HG02938 (cell line): Measurements from ENCODE around the gene SOHLH2.

Experiments used
- ATAC-seq: cut with Tn5 transposase; IDR thresholded peaks from one replicate; pipeline ENCODE4 v1.9.1; 2021; ENCODE audit warnings: mild to moderate bottlenecking, moderate library complexity; ENCODE audit not compliant: unreplicated experiment

SOHLH2 gene, protein sequence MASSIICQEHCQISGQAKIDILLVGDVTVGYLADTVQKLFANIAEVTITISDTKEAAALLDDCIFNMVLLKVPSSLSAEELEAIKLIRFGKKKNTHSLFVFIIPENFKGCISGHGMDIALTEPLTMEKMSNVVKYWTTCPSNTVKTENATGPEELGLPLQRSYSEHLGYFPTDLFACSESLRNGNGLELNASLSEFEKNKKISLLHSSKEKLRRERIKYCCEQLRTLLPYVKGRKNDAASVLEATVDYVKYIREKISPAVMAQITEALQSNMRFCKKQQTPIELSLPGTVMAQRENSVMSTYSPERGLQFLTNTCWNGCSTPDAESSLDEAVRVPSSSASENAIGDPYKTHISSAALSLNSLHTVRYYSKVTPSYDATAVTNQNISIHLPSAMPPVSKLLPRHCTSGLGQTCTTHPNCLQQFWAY

DNA sequence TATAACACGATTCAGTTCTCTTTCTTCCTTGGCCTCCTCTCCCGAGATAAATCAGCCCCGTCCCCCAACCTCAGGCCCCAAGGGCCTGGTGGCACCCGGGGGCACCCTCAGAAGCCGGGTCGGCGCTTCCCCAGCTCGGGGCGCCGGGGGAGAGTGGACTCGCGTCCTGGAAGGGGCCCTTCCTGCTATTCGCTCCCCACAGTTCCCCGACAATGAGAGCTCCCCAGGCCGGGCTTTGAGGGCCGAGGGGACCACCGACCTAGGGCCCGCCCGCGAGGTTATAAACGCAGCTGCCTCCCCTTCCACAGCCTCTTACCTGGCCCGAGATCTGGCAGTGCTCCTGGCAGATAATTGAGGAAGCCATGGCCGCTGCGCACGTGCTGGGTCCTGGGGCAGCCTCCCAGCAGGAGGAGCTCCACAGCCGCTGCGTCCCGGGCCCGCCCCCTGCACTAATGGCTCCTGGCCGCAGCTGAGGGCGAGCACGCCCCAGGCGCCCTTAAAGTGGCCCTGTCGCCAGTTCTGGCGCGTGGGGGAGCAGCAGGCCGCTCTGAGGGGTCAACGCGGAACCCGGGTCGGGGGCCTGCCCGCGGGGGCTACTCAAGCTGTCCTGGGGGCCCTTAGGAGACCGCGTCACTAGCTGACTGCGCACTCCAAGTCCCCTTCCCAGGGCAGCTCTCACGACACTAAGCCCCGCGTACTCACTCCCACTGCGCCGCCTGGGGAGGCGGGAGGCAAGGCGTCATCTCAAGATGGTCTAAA, at the start of gene SOHLH2:
TSS of gene SOHLH2 (minus strand) at position 394 of the 759 bp plus-strand sequence. CDS start at position 364, 30 bp downstream.
- no peak for ATAC-seq

DNA sequence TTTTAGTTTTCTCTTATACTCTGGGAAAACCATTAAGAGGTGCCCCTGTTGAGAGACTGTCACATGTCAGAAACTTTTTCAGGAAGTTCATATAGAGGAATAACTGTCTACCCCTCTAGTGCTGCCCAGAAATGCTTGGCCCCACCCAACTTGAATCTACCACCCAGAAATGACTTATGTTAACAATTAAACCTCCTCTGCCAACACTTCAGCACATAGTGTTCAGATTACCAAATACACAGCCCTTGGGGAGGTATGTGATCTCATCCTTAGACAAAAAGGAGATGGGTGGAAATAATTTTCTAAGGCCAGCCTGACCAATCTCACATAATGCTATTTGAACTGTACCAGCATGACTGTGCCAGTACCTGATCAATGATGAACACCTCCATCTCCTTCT, 47.6 kb upstream of the SOHLH2 start:
- no peak for ATAC-seq

DNA sequence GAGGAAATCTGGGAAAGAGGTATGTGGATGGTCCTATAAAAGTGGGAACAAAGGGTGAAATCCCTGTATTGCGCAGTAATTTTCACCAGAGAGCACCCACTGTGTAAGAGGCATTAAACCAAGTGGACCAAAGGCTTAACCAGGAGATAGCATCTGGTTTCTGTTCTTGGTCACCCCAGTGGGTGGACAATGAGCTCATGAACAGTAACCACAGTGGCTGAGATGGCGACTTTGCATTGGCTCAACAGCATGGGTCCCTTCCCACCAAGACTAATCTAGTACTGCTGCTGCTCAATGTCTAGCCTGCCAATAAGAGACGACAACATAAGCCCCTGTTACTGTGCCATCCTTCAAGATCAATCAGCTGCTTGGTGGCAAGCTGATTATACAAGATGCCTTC, 46.7 kb upstream of the SOHLH2 start:
- ATAC-seq: no peak

DNA sequence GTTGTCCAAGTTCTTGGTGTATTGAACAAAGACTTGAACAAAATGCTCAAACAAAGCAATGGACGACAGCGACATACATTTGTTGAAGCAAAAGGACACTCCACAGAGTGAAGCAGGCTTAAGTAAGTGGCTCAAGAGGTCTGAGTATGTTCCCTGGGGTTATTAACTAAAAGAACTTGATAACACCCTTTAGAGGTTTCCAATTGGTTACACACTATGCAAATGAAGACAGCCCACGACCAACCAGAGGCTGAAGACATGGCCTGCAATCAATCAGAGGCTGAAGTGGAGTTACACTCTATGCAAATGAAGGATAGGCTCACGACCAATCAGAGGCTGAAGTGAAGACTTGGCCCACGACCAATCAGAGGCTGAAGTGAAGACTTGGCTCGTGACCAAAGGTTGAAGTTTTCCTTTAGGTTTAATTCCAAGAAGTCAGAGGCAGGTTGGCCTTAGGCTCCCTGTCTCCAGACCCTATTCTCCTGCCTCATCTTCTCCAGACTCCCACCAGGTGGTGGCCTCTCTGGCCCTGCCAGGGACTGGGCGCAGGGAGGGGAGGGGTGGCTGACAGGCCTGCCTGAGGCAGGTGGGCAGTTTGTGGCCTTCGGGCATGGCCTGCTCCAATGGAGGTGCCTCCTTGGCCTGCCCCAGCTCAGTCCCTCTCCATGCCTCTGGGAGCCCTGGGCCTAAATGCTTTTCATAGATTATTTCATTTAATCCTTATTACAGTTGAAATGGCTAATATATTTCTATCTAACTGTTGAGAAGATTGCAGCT, 45.2 kb upstream of the SOHLH2 start:
- ATAC-seq: no peak

DNA sequence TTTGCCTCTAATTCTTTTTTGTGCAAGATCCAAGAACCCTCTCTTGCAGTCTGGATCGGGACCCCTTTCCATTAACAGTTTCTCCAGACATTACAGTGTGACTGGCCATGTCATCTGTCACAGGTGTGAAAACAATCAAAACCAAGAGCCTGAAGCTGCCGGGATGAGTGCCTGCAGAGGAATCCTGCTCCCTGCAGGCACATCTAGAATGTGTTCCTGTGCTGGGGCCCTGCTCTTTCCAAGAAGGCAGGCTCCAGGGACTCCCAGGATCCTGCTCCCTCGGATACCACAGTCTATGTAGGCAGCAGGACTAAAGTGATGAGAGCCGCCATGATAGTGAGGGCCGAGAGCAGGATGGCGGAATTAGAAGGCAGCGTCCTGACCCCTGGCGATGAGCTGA, 44.5 kb upstream of the SOHLH2 start:
- no peak for ATAC-seq

DNA sequence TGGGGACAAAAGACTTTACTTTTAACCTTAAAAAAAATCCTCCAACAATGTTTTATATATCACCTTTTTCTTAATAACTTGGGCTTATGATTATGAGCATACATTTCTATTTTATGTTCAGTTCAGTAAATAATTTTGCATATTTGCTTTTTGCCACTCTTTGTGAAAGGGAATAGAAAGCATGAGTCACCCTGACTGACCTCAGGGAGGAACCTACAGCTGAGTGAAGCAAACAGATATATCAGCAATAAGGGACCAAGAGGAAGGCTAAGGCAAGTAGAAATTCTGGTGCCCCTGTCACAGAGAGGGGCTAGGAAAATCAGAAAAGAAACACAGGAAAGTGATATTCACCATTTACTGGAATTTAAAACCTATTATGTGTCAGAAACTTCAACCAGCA, 37.2 kb upstream of the SOHLH2 start:
- ATAC-seq: no peak

DNA sequence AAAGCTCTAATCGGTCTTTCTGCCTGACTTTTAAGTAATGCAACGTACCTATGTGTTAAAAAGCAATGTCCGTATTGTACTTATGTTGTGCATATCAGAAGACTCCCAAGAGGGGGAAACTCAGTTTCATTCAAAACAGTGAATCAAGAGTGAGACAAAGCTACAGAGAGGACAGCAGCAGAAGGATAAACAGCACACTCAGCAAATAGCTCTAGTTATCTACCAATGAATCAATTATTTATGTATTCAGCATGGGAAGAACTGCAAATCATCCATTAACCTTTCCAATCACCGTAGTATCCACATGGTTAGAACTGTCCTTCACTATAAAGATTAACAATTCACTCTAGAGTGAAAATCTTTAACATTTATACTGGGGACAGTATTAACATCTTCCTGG, 36.7 kb upstream of the SOHLH2 start:
- ATAC-seq: no peak

DNA sequence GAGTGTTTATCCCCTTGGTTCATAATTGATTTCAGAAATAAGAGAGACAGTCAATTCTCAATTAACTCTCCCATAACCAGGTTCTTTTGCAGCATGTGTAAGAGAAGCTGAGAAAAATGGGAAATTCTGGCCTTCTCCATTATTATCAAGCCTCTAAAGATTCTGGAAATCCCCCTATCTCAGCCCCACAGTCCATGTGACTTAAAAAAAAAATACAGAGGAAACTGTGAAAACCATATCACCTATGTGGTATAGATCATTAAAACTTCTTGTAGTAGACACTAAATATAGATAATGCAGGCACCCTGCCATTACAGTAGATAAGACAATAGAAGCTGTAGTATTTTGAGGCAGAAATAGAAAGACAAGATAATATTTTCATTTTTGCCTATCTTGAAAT, 34.3 kb upstream of the SOHLH2 start:
- no peak for ATAC-seq

DNA sequence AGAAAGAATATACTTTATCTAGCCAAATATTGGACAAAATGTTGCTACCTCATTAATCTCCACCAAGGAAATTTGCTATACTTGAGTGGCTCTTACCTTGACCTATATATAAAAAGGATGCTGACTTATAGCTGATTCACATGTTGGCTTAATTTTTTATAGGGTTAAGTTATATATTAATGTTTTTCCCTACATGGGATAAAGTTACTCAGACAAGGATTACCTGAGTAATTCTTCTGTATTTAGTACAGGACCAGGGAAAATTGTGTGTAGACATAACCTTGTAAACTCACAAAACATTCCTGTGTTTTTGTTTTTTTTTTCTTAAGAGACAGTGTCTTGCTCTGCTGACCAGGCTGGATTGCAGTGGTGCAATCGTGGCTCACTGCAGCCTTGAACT, 30.6 kb upstream of the SOHLH2 start:
- no peak for ATAC-seq

DNA sequence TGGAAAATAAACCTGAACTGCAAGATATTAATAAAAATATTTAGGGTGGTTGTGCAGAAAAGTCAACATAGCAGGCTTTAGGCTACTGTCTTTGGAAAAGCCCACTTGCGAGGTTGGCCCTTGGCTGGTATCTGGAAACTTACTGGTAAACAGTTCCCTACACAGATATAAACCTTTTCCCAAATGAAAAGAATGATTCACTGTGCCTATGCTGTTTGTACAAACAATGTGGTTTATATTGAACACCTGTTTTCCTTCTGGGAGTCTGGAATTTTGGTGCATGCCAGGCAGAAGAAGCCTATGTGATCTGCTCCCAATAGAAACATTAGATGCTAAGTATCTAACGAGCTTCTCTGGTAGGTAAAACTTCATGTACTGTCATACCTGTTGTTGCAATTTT, 29.7 kb upstream of the SOHLH2 start:
- ATAC-seq: no peak

DNA sequence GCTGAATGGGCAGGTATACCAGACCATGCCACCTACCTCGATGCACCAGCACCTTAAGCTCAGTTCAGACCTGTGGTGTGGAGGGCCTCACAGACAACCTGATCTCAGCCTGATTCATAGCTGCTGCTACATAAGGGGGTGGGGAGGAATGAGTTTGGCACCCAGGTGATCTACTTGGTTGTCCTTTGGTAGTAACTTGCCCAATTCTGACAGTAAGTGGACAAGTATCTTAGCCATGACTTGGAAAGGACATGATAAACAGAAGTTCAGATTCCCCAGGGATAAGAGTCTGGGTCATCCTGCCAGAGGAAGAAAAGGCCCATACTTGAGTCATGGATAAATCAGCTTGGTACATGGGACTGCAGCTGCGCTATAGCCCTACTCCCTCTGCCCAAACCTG, 28.4 kb upstream of the SOHLH2 start:
- no peak for ATAC-seq

DNA sequence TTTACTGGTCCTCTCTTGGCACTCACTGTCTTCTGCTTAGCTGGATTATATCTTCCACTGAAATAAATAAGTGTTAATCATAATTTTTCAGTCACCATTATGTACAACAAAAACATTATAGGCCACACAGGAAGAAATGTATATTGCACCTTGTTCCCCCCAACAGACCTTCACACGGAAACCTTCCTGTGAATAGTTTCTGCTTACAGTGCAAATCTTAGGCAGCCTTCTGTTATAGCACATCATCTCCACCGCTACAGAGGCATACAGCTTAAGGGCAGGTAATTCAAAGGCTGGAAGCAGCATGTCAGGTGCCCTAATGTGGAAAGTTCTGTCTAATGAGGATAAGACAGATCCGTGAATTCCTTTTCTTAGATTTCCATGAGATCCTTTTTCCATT, 16.9 kb upstream of the SOHLH2 start:
- ATAC-seq: no peak

DNA sequence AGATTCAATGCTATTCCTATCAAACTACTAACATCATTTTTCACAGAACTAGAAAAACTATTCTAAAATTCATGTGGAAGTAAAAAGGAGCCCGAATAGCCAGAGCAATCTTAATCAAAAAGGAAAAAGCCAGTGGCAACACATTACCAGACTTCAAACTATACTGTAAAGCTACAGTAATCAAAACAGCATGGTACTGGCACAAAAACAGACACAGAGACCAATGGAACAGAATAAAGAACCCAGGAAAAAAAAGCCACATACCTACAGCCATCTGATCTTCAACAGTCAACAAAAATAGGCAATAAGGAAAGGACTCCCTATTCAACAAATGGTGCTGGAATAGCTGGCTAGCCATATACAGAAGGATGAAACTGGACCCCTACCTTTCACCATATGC, 10.4 kb upstream of the SOHLH2 start:
- no peak for ATAC-seq

DNA sequence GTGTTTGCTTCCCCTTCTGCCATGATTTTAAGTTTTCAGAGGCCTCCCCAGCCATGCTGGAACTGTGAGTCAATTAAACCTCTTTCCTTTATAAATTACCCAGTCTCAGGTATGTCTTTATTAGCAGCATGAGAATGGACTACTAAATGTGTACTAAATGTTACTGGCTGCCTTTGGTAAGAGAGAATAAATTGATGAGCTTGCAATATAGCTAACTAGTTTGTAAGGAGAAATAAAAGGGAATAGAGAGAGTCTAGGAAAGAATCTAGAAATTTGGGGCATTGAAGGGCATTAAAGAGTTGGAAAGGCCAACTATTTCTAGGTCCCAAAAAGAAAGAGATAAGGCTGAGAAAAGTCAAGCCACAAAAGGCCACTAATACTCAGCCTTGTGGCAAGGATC, 5.5 kb upstream of the SOHLH2 start:
- ATAC-seq: no peak

DNA sequence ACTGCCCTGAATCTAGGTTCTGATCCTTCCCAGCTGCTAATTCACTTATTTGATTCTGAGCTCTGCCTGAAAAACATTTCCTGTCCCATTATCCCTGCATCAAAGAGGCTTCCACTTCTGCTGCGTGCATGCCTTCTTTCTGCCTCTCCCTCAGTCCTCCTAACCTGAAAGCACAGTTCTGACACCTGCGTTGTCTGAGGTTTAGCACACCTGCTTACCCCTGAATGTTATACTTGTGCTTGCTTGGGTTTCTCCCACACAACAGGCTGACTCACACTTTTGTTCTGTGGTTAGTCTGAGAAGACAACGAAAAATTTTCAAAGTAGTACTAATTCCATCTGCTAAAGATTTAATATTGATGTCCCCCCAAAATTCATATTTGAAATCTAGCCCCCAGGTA, 3.1 kb upstream of the SOHLH2 start:
- no peak for ATAC-seq

DNA sequence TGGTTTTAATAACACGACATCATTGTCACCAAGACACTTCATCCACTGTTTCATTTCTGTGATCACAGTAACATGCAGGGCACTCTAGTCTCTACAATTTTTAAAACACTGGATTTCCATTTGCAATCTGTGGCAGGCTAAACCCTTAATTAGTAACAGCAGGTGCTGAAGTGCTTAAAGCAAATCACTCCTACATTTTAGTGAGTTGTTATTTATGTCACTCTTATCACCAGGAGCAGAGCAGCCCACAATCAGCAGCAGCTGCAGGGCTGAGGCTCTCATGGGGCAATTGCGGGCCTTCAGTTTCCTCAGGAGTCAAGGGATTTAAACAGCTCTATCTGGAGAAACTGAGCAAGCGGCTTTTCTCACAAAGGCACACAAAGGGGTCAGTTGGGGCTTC, 1.6 kb downstream of the SOHLH2 start:
- no peak for ATAC-seq

DNA sequence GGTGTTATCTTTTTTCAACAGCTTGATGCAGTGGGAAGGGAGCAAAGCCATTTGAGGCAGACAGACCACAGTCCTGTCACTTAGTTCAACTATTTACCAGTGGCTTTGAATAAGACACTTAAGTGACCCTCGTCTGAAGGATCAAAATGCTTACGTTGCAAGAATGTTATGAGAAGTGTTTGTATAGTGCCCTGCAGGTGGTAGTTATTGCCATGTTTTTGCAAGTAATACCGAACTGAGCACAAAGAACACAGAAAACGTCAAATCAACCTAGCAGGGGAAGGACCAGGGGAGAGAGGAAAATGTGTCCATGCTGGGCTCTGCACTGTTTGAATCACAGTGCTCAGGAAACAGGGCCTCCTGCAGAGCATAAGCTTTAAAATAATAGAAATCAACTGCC, 2.8 kb downstream of the SOHLH2 start:
- ATAC-seq: no peak

DNA sequence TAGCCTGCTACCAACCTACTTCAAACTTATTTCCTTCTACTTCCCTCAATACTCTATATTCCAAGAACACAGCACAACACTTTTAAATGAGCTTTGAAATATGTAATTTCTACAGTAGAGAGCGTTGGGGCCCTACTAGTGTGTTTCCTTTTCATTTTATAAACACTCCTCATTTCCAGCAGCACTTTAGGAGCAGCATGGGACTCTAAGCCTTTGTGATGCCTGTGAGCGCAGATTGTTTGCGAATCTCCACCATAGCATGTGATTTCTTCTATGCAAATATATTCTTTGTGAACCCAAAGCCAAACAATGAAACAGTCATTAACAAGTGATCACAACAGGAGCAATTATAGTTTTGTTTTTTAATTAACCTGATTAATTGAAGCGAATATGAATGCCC, 3.6 kb downstream of the SOHLH2 start:
- ATAC-seq: no peak

DNA sequence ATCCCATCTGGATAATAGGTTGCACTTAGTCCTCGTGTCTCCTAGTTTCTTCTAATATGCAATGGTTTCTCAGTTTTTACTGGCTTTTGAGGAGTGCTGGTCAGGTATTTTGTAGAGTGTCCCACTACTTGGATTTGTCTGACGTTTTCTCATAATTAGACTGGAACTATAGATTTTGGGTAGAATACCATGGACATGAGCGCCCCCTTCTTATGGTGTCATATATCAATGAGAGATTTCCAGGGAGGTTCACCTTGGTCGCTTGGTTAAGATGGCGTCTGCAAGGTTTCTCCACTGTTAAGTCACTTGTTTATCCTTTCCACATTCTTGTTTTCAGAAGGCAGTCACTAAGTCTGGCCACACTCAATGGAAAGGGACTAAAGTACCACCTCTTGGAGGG, 6.7 kb downstream of the SOHLH2 start:
- ATAC-seq: no peak

DNA sequence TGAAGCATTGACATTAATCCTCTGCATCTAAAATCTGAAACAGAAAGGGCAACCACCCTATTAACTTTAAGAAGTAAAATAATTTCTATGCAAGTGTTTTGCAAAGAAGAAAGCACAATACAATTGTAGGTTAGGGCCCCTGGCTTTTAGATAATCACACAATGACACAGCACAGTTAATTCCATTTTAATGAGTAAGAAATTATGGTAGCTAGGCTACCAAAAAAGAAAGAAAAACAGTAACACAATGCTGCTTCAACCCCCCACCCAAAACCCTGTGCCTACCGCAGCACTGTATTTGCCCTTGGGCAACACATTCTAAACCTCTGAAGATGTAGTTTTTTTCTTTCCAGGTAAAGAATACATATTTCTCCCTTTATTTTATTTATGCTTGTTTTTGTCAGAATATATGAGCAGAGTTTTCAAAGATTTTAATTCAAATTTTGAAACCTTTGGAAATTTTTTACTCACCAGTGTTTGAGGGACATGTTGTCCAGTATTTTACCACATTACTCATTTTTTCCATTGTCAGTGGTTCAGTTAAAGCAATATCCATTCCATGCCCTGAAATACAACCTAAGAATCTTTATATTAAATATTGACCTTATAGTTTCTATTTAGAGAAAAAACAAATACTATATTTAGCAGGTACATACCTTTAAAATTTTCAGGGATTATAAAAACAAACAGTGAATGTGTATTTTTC, 21.1 kb downstream of the SOHLH2 start:
- no peak for ATAC-seq

DNA sequence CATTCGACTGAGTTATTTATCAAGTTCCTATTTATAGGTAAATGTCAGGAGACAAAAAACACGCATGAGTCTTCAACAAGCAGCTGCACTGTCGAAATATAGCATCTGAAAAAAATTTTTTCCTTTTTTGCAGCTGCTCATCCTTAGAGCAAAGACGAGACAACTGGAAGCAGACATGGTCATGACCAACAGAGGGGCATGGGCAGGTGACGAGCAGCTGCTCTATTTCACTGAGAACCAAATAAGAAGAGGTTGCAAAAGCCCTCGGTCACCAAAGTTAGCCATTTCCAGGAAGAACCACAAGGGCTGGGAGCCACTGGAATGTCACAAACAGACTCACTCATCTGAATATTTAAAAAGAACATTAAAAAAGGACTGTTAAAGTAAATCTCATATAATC, 22.2 kb downstream of the SOHLH2 start:
- no peak for ATAC-seq
